A549 (cell line): Measurements from ENCODE around the gene MPC2. TPM values are rescaled to one million over a fixed set of nuclear protein-coding genes. Genes with fewer than 3 reads are reported as not detected.

Source experiments
- ATAC-seq, 2 experiments: fragments of 200-7000 bp in 1 of 2; fragments of >200 bp in 1 of 2; cut with Nextera tagmentation in 1 of 2; cut with Tn5 transposase in 1 of 2; 3 replicates each; pipeline versions ENCODE4 v1.8.0 to v1.9.1; 2018 to 2020; ENCODE audit warnings: mild to moderate bottlenecking in 1 of 2, moderate library complexity in 1 of 2
- CTCF ChIA-PET: fragments of 300-600 bp; sonication (Branson Sonifier 250); formaldehyde crosslinking; extraction: SDS; loops from one replicate; lab custom pipeline; 2021; ENCODE audit warnings: antibody characterized with exemption, inconsistent platforms; lab: Yijun Ruan, JAX
- POLR2A ChIA-PET: fragments of 350-600 bp; formaldehyde crosslinking; extraction: SDS; loops from one replicate; lab custom pipeline; 2021; ENCODE audit warnings: antibody characterized with exemption, inconsistent platforms; lab: Yijun Ruan, JAX
- DNase-seq, 2 experiments: peaks; one replicate each; pipeline versions ENCODE4 v3.0.0 to v3.0.0-alpha.2; 2011 to 2016; ENCODE audit warnings: low read depth in 1 of 2, low spot score in 1 of 2
- FAIRE-seq: peaks from 2 replicates; lab custom pipeline; 2011; peaks lifted over from hg19 to GRCh38; lab: Jason Lieb, UNC
- H3K27ac ChIP-seq, 2 experiments: fragments of >200 bp; sonication (Bioruptor Twin); formaldehyde crosslinking; 3 replicates each; pipeline ENCODE4 v1.5.1; 2016 to 2017
- H3K4me1 ChIP-seq: fragments of >200 bp; sonication (Bioruptor Twin); formaldehyde crosslinking; 3 replicates; pipeline ENCODE4 v1.6.1; 2016
- H3K4me2 ChIP-seq: fragments of >200 bp; sonication (Bioruptor Twin); formaldehyde crosslinking; 3 replicates; pipeline ENCODE4 v1.6.1; 2016
- H3K4me3 ChIP-seq: fragments of >200 bp; sonication (Bioruptor Twin); formaldehyde crosslinking; 3 replicates; pipeline ENCODE4 v1.5.1; 2016
- H3K9me3 ChIP-seq: fragments of >200 bp; sonication (Bioruptor Twin); formaldehyde crosslinking; 3 replicates; pipeline ENCODE4 v1.6.1; 2016
- CBX2 ChIP-seq: fragments of 200-600 bp; sonication (generic); IDR thresholded peaks from 2 replicates; pipeline ENCODE4 v1.6.1; 2016; ENCODE audit warnings: low read depth, mild to moderate bottlenecking, borderline replicate concordance
- CBX8 ChIP-seq: fragments of 200-600 bp; sonication (generic); IDR thresholded peaks from 2 replicates; pipeline ENCODE4 v1.6.1; 2016
- CHD4 ChIP-seq: fragments of 200-600 bp; sonication (generic); IDR thresholded peaks from 2 replicates; pipeline ENCODE4 v1.6.1; 2016; ENCODE audit warnings: antibody characterized with exemption, mild to moderate bottlenecking, borderline replicate concordance
- EP300 ChIP-seq, 2 experiments: fragments of >200 bp; sonication (Bioruptor Twin); formaldehyde crosslinking; IDR thresholded peaks; 2 replicates in 1 of 2; 3 replicates in 1 of 2; pipeline ENCODE4 v1.6.1; 2016 to 2017
- ESRRA ChIP-seq: fragments of 150-350 bp; IDR thresholded peaks from 2 replicates; pipeline ENCODE4 v1.6.1; 2014; ENCODE audit warnings: mild to moderate bottlenecking, low read length, borderline replicate concordance
- FOSL2 ChIP-seq, 2 experiments: fragments of 450-650 bp in 1 of 2; fragments of >200 bp in 1 of 2; sonication (Bioruptor Twin) in 1 of 2; formaldehyde crosslinking; IDR thresholded peaks; 2 replicates each; pipeline versions ENCODE4 v1.5.0 to v1.6.1; 2016 to 2020; ENCODE audit warnings: mild to moderate bottlenecking in 1 of 2, moderate library complexity in 1 of 2
- FOXS1 ChIP-seq: fragments of 250-450 bp; sonication (Bioruptor Pico); IDR thresholded peaks from 2 replicates; pipeline ENCODE4 v1.5.0; 2020; ENCODE audit warnings: mild to moderate bottlenecking, moderate library complexity
- HEYL ChIP-seq: fragments of 250-450 bp; sonication (Bioruptor Pico); IDR thresholded peaks from 2 replicates; pipeline ENCODE4 v1.8.0; 2021; ENCODE audit warnings: mild to moderate bottlenecking, moderate library complexity
- HOXB13 ChIP-seq: fragments of 250-450 bp; sonication (Bioruptor Pico); IDR thresholded peaks from 2 replicates; pipeline ENCODE4 v1.5.0; 2020; ENCODE audit warnings: low read depth, mild to moderate bottlenecking, moderate library complexity
- KDM1A ChIP-seq: fragments of 200-600 bp; sonication (generic); IDR thresholded peaks from 2 replicates; pipeline ENCODE4 v1.6.1; 2016; ENCODE audit warnings: low read depth, mild to moderate bottlenecking
- MAFK ChIP-seq: fragments of 450-650 bp; IDR thresholded peaks from 2 replicates; pipeline ENCODE4 v1.6.1; 2014; ENCODE audit not compliant: partially characterized antibody
- NFE2L2 ChIP-seq: fragments of 150-350 bp; conservative IDR thresholded peaks from 2 replicates; pipeline ENCODE4 v1.6.1; 2014; ENCODE audit warnings: low read length
- NPAS2 ChIP-seq: fragments of 250-450 bp; sonication (Bioruptor Pico); IDR thresholded peaks from 2 replicates; pipeline ENCODE4 v1.8.0; 2022; ENCODE audit warnings: mild to moderate bottlenecking, moderate library complexity, borderline replicate concordance
- NR3C1 ChIP-seq: fragments of >200 bp; sonication (Bioruptor Twin); formaldehyde crosslinking; IDR thresholded peaks from 3 replicates; pipeline ENCODE4 v1.6.1; 2017
- POLR2AphosphoS2 ChIP-seq: conservative IDR thresholded peaks from 2 replicates; pipeline ENCODE4 v1.6.1; 2012; ENCODE audit warnings: low read length, improper control_type of control experiment, inconsistent platforms
- RARB ChIP-seq: fragments of 250-450 bp; sonication (Bioruptor Pico); IDR thresholded peaks from 2 replicates; pipeline ENCODE4 v1.8.0; 2021; ENCODE audit warnings: mild to moderate bottlenecking, moderate library complexity
- SREBF2 ChIP-seq: fragments of 450-650 bp; IDR thresholded peaks from 2 replicates; pipeline ENCODE4 v1.6.1; 2014; ENCODE audit warnings: mild to moderate bottlenecking, moderate library complexity
- TFCP2L1 ChIP-seq: fragments of 250-450 bp; sonication (Bioruptor Pico); IDR thresholded peaks from 2 replicates; pipeline ENCODE4 v1.5.0; 2021; ENCODE audit warnings: mild to moderate bottlenecking
- TP53 ChIP-seq: fragments of 250-450 bp; sonication (Bioruptor Pico); IDR thresholded peaks from 2 replicates; pipeline ENCODE4 v1.5.0; 2021; ENCODE audit warnings: mild to moderate bottlenecking, moderate library complexity
- ZC3H11A ChIP-seq: fragments of 450-650 bp; IDR thresholded peaks from 2 replicates; pipeline ENCODE4 v1.6.1; 2014; ENCODE audit warnings: antibody characterized with exemption, mild to moderate bottlenecking
- ZNF302 ChIP-seq: fragments of 250-450 bp; sonication (Bioruptor Pico); IDR thresholded peaks from 2 replicates; pipeline ENCODE4 v1.9.0; 2021; ENCODE audit warnings: inconsistent platforms, mild to moderate bottlenecking, moderate library complexity
- ZSCAN20 ChIP-seq: fragments of 250-450 bp; sonication (Bioruptor Pico); IDR thresholded peaks from 2 replicates; pipeline ENCODE4 v1.8.0; 2022; ENCODE audit warnings: mild to moderate bottlenecking, moderate library complexity
- WGBS: methylation state at CpG from one replicate; pipeline ENCODE4 v1.1.6; 2017; ENCODE audit errors: missing lambda C conversion rate; 5-methylcytosine and 5-hydroxymethylcytosine counted together
- polyA plus RNA-seq, 4 experiments: library from polyadenylated mRNA; depleted of rRNA in 3 of 4; stranded (reverse); fragments of >200 nt; fragmentation: RNase III in 1 of 4; extraction: RNeasy Plus Mini Kit Qiagen cat#74134 plus additional on column Dnase treatment in 1 of 4; gene quantifications; 2 replicates in 3 of 4; 3 replicates in 1 of 4; pipeline ENCODE4 v1.2.3, GENCODE V29; 2011 to 2017
- TF ChIP-seq, protein P1 (sequence below): IDR thresholded peaks from 2 replicates; pipeline ENCODE4 v1.6.1; 2012; ENCODE audit warnings: low read depth, borderline replicate concordance
- TF ChIP-seq, protein P2 (sequence below): fragments of 450-650 bp; IDR thresholded peaks from 2 replicates; pipeline ENCODE4 v1.6.1; 2014; ENCODE audit warnings: antibody characterized with exemption
- TF ChIP-seq, protein P3 (sequence below): fragments of 250-450 bp; sonication (Bioruptor Pico); IDR thresholded peaks from 2 replicates; pipeline ENCODE4 v1.5.0; 2021; ENCODE audit warnings: mild to moderate bottlenecking, moderate library complexity, borderline replicate concordance
- TF ChIP-seq, protein P4 (sequence below): fragments of >200 bp; sonication (Bioruptor Twin); formaldehyde crosslinking; IDR thresholded peaks from 3 replicates; pipeline ENCODE4 v1.5.1; 2016
- TF ChIP-seq, protein P5 (sequence below): IDR thresholded peaks from 2 replicates; pipeline ENCODE4 v1.6.1; 2012
- TF ChIP-seq, protein P6 (sequence below): fragments of >200 bp; sonication (Bioruptor Twin); formaldehyde crosslinking; IDR thresholded peaks from 2 replicates; pipeline ENCODE4 v1.6.1; 2016

Gene MPC2
- polyA plus RNA-seq, 2 of the 4 experiments (the other 2 are of a cell fraction) = 53.0 to 120 TPM

DNA sequence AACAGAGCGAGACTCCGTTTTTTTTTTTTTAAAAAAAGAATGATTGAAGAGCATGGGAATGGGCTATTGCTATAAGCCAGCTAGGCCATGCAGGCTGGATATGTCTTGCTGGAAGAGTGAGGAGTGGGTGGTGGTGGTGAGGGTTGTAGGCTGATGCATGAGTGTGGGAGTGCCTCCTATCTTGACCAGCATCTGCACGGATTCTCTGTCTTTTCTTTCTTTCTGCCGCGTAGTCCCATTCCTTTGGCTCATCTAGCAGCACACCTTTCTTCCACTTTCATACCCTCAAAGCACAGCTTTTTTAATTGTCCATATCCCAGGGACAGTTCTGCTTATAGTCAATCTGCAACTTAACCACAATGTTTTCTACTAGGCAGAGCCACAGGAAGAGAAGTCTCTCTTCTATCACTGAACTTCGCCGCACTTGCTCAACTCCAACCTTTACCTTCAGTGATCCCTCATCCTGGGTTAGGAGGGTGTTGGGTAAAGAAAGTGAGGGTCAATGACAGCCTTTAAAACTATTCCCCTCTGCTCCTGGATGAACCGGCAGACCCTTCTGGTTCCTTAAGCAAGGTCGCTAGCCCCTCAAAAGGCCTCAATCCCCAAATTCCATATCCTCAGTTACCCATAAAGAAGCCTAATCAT lies 38.2 kb downstream of the MPC2 start:
- ATAC-seq (no peak), FAIRE-seq (no peak), DNase-seq (no peak)
- 93% methylated on average over 9 of the region's 9 CpGs for WGBS
- TF ChIP-seq CHD4 (no peak), TP53 (CRISPR knock-in tag) (no peak), FOSL2 (IDR thresholded peaks at IDR 0.05) (no peak), FOSL2 (CRISPR knock-in tag; IDR thresholded peaks at IDR 0.05) (no peak), ZNF302 (CRISPR knock-in tag) (no peak), MAFK (no peak), FOXS1 (CRISPR knock-in tag) (no peak), ZC3H11A (no peak), SREBF2 (no peak), KDM1A (no peak), POLR2AphosphoS2 (no peak), NR3C1 (no peak), HOXB13 (no peak), CBX2 (no peak), NPAS2 (no peak), EP300 (IDR thresholded peaks at IDR 0.05) (no peak), HEYL (CRISPR knock-in tag) (no peak)
- TF ChIP-seq, protein P1, sequence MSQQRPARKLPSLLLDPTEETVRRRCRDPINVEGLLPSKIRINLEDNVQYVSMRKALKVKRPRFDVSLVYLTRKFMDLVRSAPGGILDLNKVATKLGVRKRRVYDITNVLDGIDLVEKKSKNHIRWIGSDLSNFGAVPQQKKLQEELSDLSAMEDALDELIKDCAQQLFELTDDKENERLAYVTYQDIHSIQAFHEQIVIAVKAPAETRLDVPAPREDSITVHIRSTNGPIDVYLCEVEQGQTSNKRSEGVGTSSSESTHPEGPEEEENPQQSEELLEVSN = no peak
- TF ChIP-seq, protein P2, sequence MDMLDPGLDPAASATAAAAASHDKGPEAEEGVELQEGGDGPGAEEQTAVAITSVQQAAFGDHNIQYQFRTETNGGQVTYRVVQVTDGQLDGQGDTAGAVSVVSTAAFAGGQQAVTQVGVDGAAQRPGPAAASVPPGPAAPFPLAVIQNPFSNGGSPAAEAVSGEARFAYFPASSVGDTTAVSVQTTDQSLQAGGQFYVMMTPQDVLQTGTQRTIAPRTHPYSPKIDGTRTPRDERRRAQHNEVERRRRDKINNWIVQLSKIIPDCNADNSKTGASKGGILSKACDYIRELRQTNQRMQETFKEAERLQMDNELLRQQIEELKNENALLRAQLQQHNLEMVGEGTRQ = no peak
- TF ChIP-seq, protein P3, sequence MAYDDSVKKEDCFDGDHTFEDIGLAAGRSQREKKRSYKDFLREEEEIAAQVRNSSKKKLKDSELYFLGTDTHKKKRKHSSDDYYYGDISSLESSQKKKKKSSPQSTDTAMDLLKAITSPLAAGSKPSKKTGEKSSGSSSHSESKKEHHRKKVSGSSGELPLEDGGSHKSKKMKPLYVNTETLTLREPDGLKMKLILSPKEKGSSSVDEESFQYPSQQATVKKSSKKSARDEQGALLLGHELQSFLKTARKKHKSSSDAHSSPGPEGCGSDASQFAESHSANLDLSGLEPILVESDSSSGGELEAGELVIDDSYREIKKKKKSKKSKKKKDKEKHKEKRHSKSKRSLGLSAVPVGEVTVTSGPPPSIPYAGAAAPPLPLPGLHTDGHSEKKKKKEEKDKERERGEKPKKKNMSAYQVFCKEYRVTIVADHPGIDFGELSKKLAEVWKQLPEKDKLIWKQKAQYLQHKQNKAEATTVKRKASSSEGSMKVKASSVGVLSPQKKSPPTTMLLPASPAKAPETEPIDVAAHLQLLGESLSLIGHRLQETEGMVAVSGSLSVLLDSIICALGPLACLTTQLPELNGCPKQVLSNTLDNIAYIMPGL (CRISPR knock-in tag) = no peak
- TF ChIP-seq, protein P4, sequence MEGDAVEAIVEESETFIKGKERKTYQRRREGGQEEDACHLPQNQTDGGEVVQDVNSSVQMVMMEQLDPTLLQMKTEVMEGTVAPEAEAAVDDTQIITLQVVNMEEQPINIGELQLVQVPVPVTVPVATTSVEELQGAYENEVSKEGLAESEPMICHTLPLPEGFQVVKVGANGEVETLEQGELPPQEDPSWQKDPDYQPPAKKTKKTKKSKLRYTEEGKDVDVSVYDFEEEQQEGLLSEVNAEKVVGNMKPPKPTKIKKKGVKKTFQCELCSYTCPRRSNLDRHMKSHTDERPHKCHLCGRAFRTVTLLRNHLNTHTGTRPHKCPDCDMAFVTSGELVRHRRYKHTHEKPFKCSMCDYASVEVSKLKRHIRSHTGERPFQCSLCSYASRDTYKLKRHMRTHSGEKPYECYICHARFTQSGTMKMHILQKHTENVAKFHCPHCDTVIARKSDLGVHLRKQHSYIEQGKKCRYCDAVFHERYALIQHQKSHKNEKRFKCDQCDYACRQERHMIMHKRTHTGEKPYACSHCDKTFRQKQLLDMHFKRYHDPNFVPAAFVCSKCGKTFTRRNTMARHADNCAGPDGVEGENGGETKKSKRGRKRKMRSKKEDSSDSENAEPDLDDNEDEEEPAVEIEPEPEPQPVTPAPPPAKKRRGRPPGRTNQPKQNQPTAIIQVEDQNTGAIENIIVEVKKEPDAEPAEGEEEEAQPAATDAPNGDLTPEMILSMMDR = no peak
- Histone ChIP-seq H3K27ac (no peak overlapping the region), H3K4me3 (no peak overlapping the region), H3K4me1 (no peaks in the 10 kb centered on the region), H3K9me3 (no peaks in the 10 kb centered on the region), H3K4me2 (no peak overlapping the region)
- CTCF ChIA-PET = no interaction called here
- POLR2A ChIA-PET = no interaction called here

DNA sequence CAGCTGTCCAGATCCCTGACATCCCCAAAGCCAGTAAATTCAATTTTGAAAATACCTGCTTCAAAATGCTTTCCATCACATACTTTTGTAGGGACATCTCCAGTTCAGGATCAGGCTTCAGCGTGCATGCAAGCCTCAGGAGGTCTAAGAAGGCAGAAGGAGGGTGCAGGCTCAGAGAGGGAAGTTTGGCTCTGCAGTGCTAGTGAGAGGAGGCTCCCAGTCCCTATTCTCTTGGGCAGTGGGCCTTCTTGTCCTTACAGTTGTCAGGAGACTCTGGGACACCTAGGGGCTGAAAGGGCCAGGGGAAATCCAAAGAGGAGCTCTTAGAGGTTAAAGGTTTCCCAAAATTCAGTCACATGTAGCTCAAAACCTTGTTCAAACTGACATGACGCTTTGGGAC lies 43.1 kb downstream of the MPC2 start:
- no peak overlapping the region for H3K4me2 ChIP-seq
- ChIA-PET CTCF (no interaction called here), POLR2A (no interaction called here)
- no peak overlapping the region for H3K27ac ChIP-seq
- WGBS = 70% methylated on average over 2 of the region's 2 CpGs
- ATAC-seq = no peak
- TF ChIP-seq, protein P5, sequence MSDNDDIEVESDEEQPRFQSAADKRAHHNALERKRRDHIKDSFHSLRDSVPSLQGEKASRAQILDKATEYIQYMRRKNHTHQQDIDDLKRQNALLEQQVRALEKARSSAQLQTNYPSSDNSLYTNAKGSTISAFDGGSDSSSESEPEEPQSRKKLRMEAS = no peak
- TF ChIP-seq, protein P3 (CRISPR knock-in tag) = no peak
- TF ChIP-seq FOXS1 (CRISPR knock-in tag) (no peak), NFE2L2 (no peak), ESRRA (no peak), POLR2AphosphoS2 (no peak), ZC3H11A (no peak), TFCP2L1 (CRISPR knock-in tag) (no peak), TP53 (CRISPR knock-in tag) (no peak), RARB (no peak), CBX8 (no peak), ZSCAN20 (CRISPR knock-in tag) (no peak)
- TF ChIP-seq, protein P6, sequence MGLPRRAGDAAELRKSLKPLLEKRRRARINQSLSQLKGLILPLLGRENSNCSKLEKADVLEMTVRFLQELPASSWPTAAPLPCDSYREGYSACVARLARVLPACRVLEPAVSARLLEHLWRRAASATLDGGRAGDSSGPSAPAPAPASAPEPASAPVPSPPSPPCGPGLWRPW = no peak
- no peaks in the 10 kb centered on the region for H3K4me1 ChIP-seq
- no peak overlapping the region for H3K4me3 ChIP-seq
- H3K9me3 ChIP-seq = no peaks in the 10 kb centered on the region
- FAIRE-seq = no peak
- DNase-seq = no peak
